CD4-positive, alpha-beta T cell (primary cell): ENCODE data around the gene ALG12. TPM values are rescaled to one million over a fixed set of nuclear protein-coding genes. Genes with fewer than 3 reads are reported as not detected.

Source experiments
- ATAC-seq: fragments of 200-7000 bp; cut with Tn5 transposase; one replicate; pipeline ENCODE4 v1.10.0; 2022; ENCODE audit warnings: mild to moderate bottlenecking; ENCODE audit not compliant: poor library complexity
- CTCF ChIA-PET: fragments of 350-600 bp; sonication (Branson Sonifier 250); formaldehyde crosslinking; loops from one replicate; lab custom pipeline; 2021; ENCODE audit warnings: antibody characterized with exemption, inconsistent platforms; lab: Charles Lee
- POLR2A ChIA-PET: fragments of 350-600 bp; sonication (Branson Sonifier 250); formaldehyde crosslinking; loops from one replicate; lab custom pipeline; 2021; ENCODE audit warnings: antibody characterized with exemption, inconsistent platforms; lab: Charles Lee
- DNase-seq, 14 experiments: peaks; one replicate each; pipeline ENCODE4 v3.0.0-alpha.2; 2013 to 2020; ENCODE audit warnings: mixed read lengths in 2 of 14
- H3K27ac ChIP-seq, 2 donors: one replicate each; pipeline versions ENCODE4 v1.5.1 to v1.7.0; 2013; ENCODE audit warnings: low read length in 2 of 2, low read depth in 1 of 2, mild to moderate bottlenecking in 1 of 2
- H3K27me3 ChIP-seq, 2 experiments: 1 replicate in 1 of 2; 2 replicates in 1 of 2; pipeline versions ENCODE4 v1.6.1 to v1.7.0; 2013; ENCODE audit warnings: low read length in 2 of 2, control low read depth in 1 of 2, mild to moderate bottlenecking in 1 of 2, moderate library complexity in 1 of 2; ENCODE audit not compliant: insufficient read depth in 2 of 2, control insufficient read depth in 1 of 2
- H3K36me3 ChIP-seq: one replicate; pipeline ENCODE4 v1.6.1; 2013; ENCODE audit warnings: low read length, control low read depth; ENCODE audit not compliant: insufficient read depth
- H3K4me1 ChIP-seq: one replicate; pipeline ENCODE4 v1.6.1; 2013; ENCODE audit warnings: low read length, control low read depth; ENCODE audit not compliant: insufficient read depth
- H3K4me3 ChIP-seq: one replicate; pipeline ENCODE4 v1.5.1; 2013; ENCODE audit warnings: mild to moderate bottlenecking, low read length, moderate library complexity
- H3K9me3 ChIP-seq, 2 experiments: 1 replicate in 1 of 2; 2 replicates in 1 of 2; pipeline versions ENCODE4 v1.6.1 to v1.7.0; 2013; ENCODE audit warnings: low read length in 2 of 2, mild to moderate bottlenecking in 2 of 2, control low read depth in 1 of 2, moderate library complexity in 1 of 2; ENCODE audit not compliant: control insufficient read depth in 1 of 2, insufficient read depth in 1 of 2
- H3K27ac Mint-ChIP-seq: one replicate; pipeline ENCODE4 v1.8.0; 2020; ENCODE audit warnings: mixed read lengths
- H3K27me3 Mint-ChIP-seq: one replicate; pipeline ENCODE4 v1.8.0; 2021; ENCODE audit warnings: mixed read lengths
- H3K36me3 Mint-ChIP-seq: one replicate; pipeline ENCODE4 v1.8.0; 2021; ENCODE audit warnings: low read depth, mixed read lengths
- H3K4me1 Mint-ChIP-seq: one replicate; pipeline ENCODE4 v1.8.0; 2021; ENCODE audit warnings: low read depth, mixed read lengths
- H3K4me3 Mint-ChIP-seq: one replicate; pipeline ENCODE4 v1.8.0; 2020; ENCODE audit warnings: mild to moderate bottlenecking, mixed read lengths
- H3K9me3 Mint-ChIP-seq: one replicate; pipeline ENCODE4 v1.8.0; 2020; ENCODE audit warnings: mixed read lengths
- intact Hi-C, 2 experiments: fragments of 100-400 bp; cut with DNase I in 1 of 2; cut with micrococcal nuclease in 1 of 2; formaldehyde crosslinking; loops; one replicate each; pipeline versions ENCODE4 v1.15.1 to v1.9.0; 2023 to 2025; cut with DNase I, micrococcal nuclease
- total RNA-seq, 174 experiments: library from RNA in 2 of 174; stranded (reverse) in 2 of 174; gene quantifications; one replicate each; pipeline ENCODE4 v1.2.3 and lab custom pipeline; 2021 to 2026
- TF ChIP-seq, protein P1 (sequence below): fragments of 200-600 bp; IDR thresholded peaks from one replicate; pipeline ENCODE4 v1.8.0; 2022; ENCODE audit warnings: antibody characterized with exemption, mild to moderate bottlenecking

ALG12 gene
- total RNA-seq, 2 experiments from 2014 or later, result 13.5 to 14.6 TPM

DNA sequence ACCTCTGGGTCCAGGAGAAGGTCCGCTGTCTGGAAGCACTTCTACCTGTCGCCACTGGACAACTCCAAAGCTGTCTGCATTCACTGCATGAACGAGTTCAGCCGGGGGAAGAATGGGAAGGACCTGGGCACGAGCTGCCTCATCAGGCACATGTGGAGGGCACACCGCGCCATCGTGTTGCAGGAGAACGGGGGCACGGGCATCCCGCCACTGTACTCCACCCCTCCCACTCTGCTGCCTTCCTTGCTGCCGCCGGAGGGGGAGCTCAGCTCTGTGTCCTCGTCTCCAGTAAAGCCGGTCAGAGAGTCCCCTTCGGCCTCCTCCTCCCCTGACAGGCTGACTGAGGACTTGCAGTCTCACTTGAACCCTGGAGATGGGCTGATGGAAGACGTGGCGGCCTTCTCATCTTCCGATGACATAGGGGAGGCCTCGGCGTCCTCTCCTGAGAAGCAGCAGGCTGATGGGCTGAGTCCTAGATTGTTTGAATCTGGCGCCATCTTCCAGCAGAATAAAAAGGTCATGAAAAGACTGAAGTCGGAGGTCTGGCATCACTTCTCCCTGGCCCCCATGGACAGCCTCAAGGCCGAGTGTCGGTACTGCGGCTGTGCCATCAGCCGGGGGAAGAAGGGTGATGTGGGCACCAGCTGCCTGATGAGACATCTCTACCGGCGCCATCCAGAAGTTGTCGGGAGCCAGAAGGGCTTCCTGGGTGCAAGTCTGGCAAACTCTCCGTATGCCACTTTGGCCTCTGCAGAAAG, 33.6 kb downstream of the ALG12 start:
- H3K4me1 ChIP-seq, result peaks cover 16% of the 10 kb centered on the region
- no peak overlapping the region for H3K27ac ChIP-seq
- DNase-seq (no peak), ATAC-seq (no peak)
- Mint-ChIP-seq H3K36me3 (peaks cover 60% of the 10 kb centered on the region), H3K27me3 (no peaks in the 10 kb centered on the region), H3K27ac (no peak overlapping the region), H3K4me3 (no peak overlapping the region), H3K4me1 (peaks cover 33% of the 10 kb centered on the region), H3K9me3 (no peaks in the 10 kb centered on the region)
- H3K9me3 ChIP-seq, result peaks cover 0 to 3% of the 10 kb centered on the region in 2 experiments
- H3K36me3 ChIP-seq, result peaks cover 60% of the 10 kb centered on the region
- ChIA-PET POLR2A (no interaction called here), CTCF (no interaction called here)
- no peaks in the 10 kb centered on the region for H3K27me3 ChIP-seq
- no peak overlapping the region for H3K4me3 ChIP-seq
- TF ChIP-seq, protein P1, sequence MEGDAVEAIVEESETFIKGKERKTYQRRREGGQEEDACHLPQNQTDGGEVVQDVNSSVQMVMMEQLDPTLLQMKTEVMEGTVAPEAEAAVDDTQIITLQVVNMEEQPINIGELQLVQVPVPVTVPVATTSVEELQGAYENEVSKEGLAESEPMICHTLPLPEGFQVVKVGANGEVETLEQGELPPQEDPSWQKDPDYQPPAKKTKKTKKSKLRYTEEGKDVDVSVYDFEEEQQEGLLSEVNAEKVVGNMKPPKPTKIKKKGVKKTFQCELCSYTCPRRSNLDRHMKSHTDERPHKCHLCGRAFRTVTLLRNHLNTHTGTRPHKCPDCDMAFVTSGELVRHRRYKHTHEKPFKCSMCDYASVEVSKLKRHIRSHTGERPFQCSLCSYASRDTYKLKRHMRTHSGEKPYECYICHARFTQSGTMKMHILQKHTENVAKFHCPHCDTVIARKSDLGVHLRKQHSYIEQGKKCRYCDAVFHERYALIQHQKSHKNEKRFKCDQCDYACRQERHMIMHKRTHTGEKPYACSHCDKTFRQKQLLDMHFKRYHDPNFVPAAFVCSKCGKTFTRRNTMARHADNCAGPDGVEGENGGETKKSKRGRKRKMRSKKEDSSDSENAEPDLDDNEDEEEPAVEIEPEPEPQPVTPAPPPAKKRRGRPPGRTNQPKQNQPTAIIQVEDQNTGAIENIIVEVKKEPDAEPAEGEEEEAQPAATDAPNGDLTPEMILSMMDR, result no peak
- intact Hi-C loops, result loop anchor here (2.0 to 5.0 kb wide), 2 partner anchors 57 to 118 kb away; partner anchors contain the start of gene BRD1 (in 1 of the 2)

DNA sequence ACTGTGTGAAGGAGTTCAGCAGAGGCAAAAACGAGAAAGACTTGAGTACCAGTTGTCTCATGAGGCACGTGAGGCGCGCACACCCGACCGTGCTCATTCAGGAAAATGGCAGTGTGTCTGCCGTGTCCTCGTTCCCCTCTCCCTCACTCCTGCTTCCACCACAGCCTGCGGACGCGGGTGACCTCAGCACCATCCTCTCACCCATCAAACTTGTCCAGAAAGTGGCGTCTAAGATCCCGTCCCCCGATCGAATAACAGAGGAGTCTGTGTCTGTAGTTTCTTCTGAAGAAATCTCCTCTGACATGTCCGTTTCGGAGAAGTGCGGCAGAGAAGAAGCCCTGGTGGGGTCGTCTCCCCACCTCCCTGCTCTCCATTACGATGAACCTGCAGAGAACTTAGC, 34.2 kb downstream of the ALG12 start:
- peaks cover 54% of the 10 kb centered on the region for H3K36me3 Mint-ChIP-seq
- Histone ChIP-seq H3K27ac (no peak overlapping the region), H3K36me3 (peaks cover 57% of the 10 kb centered on the region), H3K27me3 (no peaks in the 10 kb centered on the region), H3K4me1 (peaks cover 16% of the 10 kb centered on the region), H3K4me3 (no peak overlapping the region), H3K9me3 (peaks cover 0 to 3% of the 10 kb centered on the region in 2 experiments)
- no peaks in the 10 kb centered on the region for H3K27me3 Mint-ChIP-seq
- no peak for ATAC-seq
- TF ChIP-seq, protein P1, result no peak
- H3K27ac Mint-ChIP-seq, result no peak overlapping the region
- no peak overlapping the region for H3K4me3 Mint-ChIP-seq
- H3K9me3 Mint-ChIP-seq, result no peaks in the 10 kb centered on the region
- CTCF ChIA-PET, result no interaction called here
- intact Hi-C loops, result loop anchor here (2.0 to 5.0 kb wide), 2 partner anchors 57 to 117 kb away; partner anchors contain the start of gene BRD1 (in 1 of the 2)
- no peak for DNase-seq
- H3K4me1 Mint-ChIP-seq, result peaks cover 33% of the 10 kb centered on the region
- POLR2A ChIA-PET, result no interaction called here

DNA sequence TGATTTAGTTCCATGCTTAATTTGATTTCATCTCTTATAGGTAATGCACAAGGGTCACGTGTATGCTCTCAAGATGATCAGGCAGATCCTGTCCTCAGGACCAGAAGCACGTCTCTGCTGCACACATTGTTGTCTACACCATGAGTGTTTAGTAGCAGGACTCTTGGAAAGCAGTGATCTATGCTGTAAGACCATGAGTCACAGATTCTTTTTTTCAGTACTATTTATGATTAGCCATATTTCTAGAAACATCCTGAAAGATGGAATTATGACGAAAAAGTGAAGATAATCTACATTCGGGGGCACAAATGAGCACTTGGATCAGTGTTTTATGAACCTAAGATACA, 35.0 kb downstream of the ALG12 start:
- no peak overlapping the region for H3K4me3 Mint-ChIP-seq
- Histone ChIP-seq H3K27me3 (no peaks in the 10 kb centered on the region), H3K36me3 (peaks cover 52% of the 10 kb centered on the region), H3K4me1 (peaks cover 16% of the 10 kb centered on the region), H3K27ac (no peak overlapping the region), H3K4me3 (no peak overlapping the region), H3K9me3 (no peaks in the 10 kb centered on the region)
- intact Hi-C loops, result loop anchor here in 1 of 2 experiments (5.0 kb wide), 1 partner anchor 56 kb away; the partner anchor contains the start of gene BRD1
- POLR2A ChIA-PET, result no interaction called here
- H3K27ac Mint-ChIP-seq, result no peak overlapping the region
- CTCF ChIA-PET, result no interaction called here
- TF ChIP-seq, protein P1, result no peak
- ATAC-seq, result no peak
- no peaks in the 10 kb centered on the region for H3K27me3 Mint-ChIP-seq
- H3K4me1 Mint-ChIP-seq, result peaks cover 38% of the 10 kb centered on the region
- DNase-seq, result no peak
- no peaks in the 10 kb centered on the region for H3K9me3 Mint-ChIP-seq
- H3K36me3 Mint-ChIP-seq, result peaks cover 52% of the 10 kb centered on the region
